Duodenal mucosa (tissue), 2 donors: ENCODE measurements around the gene SPDYE4.

ENCODE experiments used
- H3K27ac ChIP-seq: one replicate; pipeline ENCODE4 v1.7.0; 2013; ENCODE audit warnings: low read depth, low read length
- H3K27me3 ChIP-seq, 2 donors: one replicate each; pipeline ENCODE4 v1.7.0; 2013; ENCODE audit warnings: low read length in 2 of 2, control low read depth in 1 of 2; ENCODE audit not compliant: insufficient read depth in 2 of 2, control insufficient read depth in 1 of 2
- H3K36me3 ChIP-seq, 2 donors: one replicate each; pipeline ENCODE4 v1.7.0; 2013; ENCODE audit warnings: low read length in 2 of 2, control low read depth in 1 of 2; ENCODE audit not compliant: insufficient read depth in 2 of 2, control insufficient read depth in 1 of 2
- H3K4me1 ChIP-seq, 2 donors: one replicate each; pipeline ENCODE4 v1.7.0; 2013; ENCODE audit warnings: low read length in 2 of 2, control low read depth in 1 of 2; ENCODE audit not compliant: insufficient read depth in 2 of 2, control insufficient read depth in 1 of 2
- H3K4me3 ChIP-seq, 2 donors: one replicate each; pipeline ENCODE4 v1.7.0; 2013; ENCODE audit warnings: low read length in 2 of 2, low read depth in 1 of 2
- H3K9ac ChIP-seq, 2 donors: one replicate each; pipeline ENCODE4 v1.7.0; 2013; ENCODE audit warnings: low read length in 2 of 2, low read depth in 1 of 2
- H3K9me3 ChIP-seq, 2 donors: one replicate each; pipeline ENCODE4 v1.7.0; 2013; ENCODE audit warnings: low read length in 2 of 2, control low read depth in 1 of 2; ENCODE audit not compliant: control insufficient read depth in 1 of 2

The SPDYE4 gene

GRCh38 chr17:8798846-8799569 lies 40.7 kb upstream of the SPDYE4 start, which contains the start of gene MFSD6L:
TSS of gene MFSD6L (minus strand) at chr17:8799365. CDS start at chr17:8799120, 245 bp downstream.
- Histone ChIP-seq H3K36me3 (no peaks in the 10 kb centered on the region), H3K9ac (peak within 1 kb of the TSS; percentile 57 to 66), H3K9me3 (no peaks in the 10 kb centered on the region), H3K27me3 (no peaks in the 10 kb centered on the region), H3K4me3 (peak within 1 kb of the TSS; percentile 60 to 61), H3K4me1 (peaks cover 0 to 5% of the 10 kb centered on the region in 2 donors), H3K27ac (no peak within 1 kb of the TSS)

- Histone ChIP-seq H3K4me3 (peak overlapping the region; percentile 60 to 61), H3K4me1 (peaks cover 0 to 5% of the 10 kb centered on the region in 2 donors), H3K36me3 (no peaks in the 10 kb centered on the region), H3K9me3 (no peaks in the 10 kb centered on the region), H3K9ac (peak overlapping the region; percentile 57 to 66), H3K27me3 (no peaks in the 10 kb centered on the region), H3K27ac (no peak overlapping the region)
These were observed 40.0 kb upstream of the SPDYE4 start for GRCh38 chr17:8798176-8798845.

- Histone ChIP-seq H3K27ac (no peak overlapping the region), H3K4me1 (peaks cover 0 to 5% of the 10 kb centered on the region in 2 donors), H3K9me3 (no peaks in the 10 kb centered on the region), H3K4me3 (peak overlapping the region in 1 of 2 donors; percentile 11), H3K27me3 (no peaks in the 10 kb centered on the region), H3K9ac (no peak overlapping the region), H3K36me3 (no peaks in the 10 kb centered on the region)
These were observed 39.4 kb upstream of the SPDYE4 start for GRCh38 chr17:8797621-8798175.

- H3K27ac ChIP-seq, result no peak overlapping the region
- H3K4me1 ChIP-seq, result peaks cover 0 to under 1% of the 10 kb centered on the region in 2 donors
- no peak overlapping the region for H3K9ac ChIP-seq
- no peaks in the 10 kb centered on the region for H3K27me3 ChIP-seq
- H3K36me3 ChIP-seq, result no peaks in the 10 kb centered on the region
- peaks cover 0 to 12% of the 10 kb centered on the region in 2 donors for H3K9me3 ChIP-seq
- no peak overlapping the region for H3K4me3 ChIP-seq
These were observed 36.3 kb upstream of the SPDYE4 start for GRCh38 chr17:8794636-8795035.

- Histone ChIP-seq H3K4me1 (no peaks in the 10 kb centered on the region), H3K27ac (no peak overlapping the region), H3K36me3 (no peaks in the 10 kb centered on the region), H3K9ac (no peak overlapping the region), H3K27me3 (no peaks in the 10 kb centered on the region), H3K4me3 (no peak overlapping the region), H3K9me3 (peaks cover 0 to 12% of the 10 kb centered on the region in 2 donors)
These were observed 35.3 kb upstream of the SPDYE4 start for GRCh38 chr17:8793649-8794048.

GRCh38 chr17:8792646-8793045 lies 34.3 kb upstream of the SPDYE4 start:
- no peak overlapping the region for H3K4me3 ChIP-seq
- no peak overlapping the region for H3K27ac ChIP-seq
- no peak overlapping the region for H3K9ac ChIP-seq
- H3K9me3 ChIP-seq, result peaks cover 0 to 12% of the 10 kb centered on the region in 2 donors
- no peaks in the 10 kb centered on the region for H3K27me3 ChIP-seq
- H3K4me1 ChIP-seq, result no peaks in the 10 kb centered on the region
- no peaks in the 10 kb centered on the region for H3K36me3 ChIP-seq

GRCh38 chr17:8791910-8792270 lies 33.5 kb upstream of the SPDYE4 start:
- Histone ChIP-seq H3K4me3 (no peak overlapping the region), H3K27me3 (no peaks in the 10 kb centered on the region), H3K36me3 (no peaks in the 10 kb centered on the region), H3K9ac (no peak overlapping the region), H3K27ac (no peak overlapping the region), H3K4me1 (no peaks in the 10 kb centered on the region), H3K9me3 (peaks cover 0 to 12% of the 10 kb centered on the region in 2 donors)

GRCh38 chr17:8791248-8791909 lies 33.0 kb upstream of the SPDYE4 start:
- Histone ChIP-seq H3K4me3 (no peak overlapping the region), H3K36me3 (no peaks in the 10 kb centered on the region), H3K4me1 (no peaks in the 10 kb centered on the region), H3K27ac (no peak overlapping the region), H3K9ac (no peak overlapping the region), H3K27me3 (no peaks in the 10 kb centered on the region), H3K9me3 (peaks cover 0 to 12% of the 10 kb centered on the region in 2 donors)

- H3K9ac ChIP-seq, result no peak overlapping the region
- H3K36me3 ChIP-seq, result no peaks in the 10 kb centered on the region
- no peak overlapping the region for H3K4me3 ChIP-seq
- H3K27me3 ChIP-seq, result no peaks in the 10 kb centered on the region
- H3K9me3 ChIP-seq, result peaks cover 0 to 12% of the 10 kb centered on the region in 2 donors
- H3K27ac ChIP-seq, result no peak overlapping the region
- H3K4me1 ChIP-seq, result peaks cover 0 to 7% of the 10 kb centered on the region in 2 donors
These were observed 31.4 kb upstream of the SPDYE4 start for GRCh38 chr17:8789743-8790142.

- H3K27me3 ChIP-seq, result no peaks in the 10 kb centered on the region
- no peak overlapping the region for H3K9ac ChIP-seq
- H3K27ac ChIP-seq, result no peak overlapping the region
These were observed 30.7 kb upstream of the SPDYE4 start for GRCh38 chr17:8788998-8789397.

More at GRCh38 chr17:8788998-8789397, 30.7 kb upstream of the SPDYE4 start:
- Histone ChIP-seq H3K4me1 (peaks cover 0 to 7% of the 10 kb centered on the region in 2 donors), H3K9me3 (peaks cover 0 to 12% of the 10 kb centered on the region in 2 donors), H3K4me3 (no peak overlapping the region), H3K36me3 (no peaks in the 10 kb centered on the region)
